HL-60 (cell line): ENCODE measurements around the gene PRPF18.
A peak's percentile ranks its signal among the peaks of the same experiment; 100 is the strongest.
"Not testable (repeated sequence)": the region's sequence is repeated elsewhere in the genome, so short reads cannot be mapped to it uniquely, and the experiment has no call there.

ENCODE experiments used
- DNase-seq, 2 experiments: peaks; one replicate each; pipeline ENCODE4 v3.0.0-alpha.2; 2010 to 2020; ENCODE audit warnings: low read depth in 1 of 2, low spot score in 1 of 2
- H3K27ac ChIP-seq: fragments of 250-450 bp; sonication (Bioruptor Pico); replicated peaks from 2 replicates; pipeline ENCODE4 v1.5.1; 2020; ENCODE audit warnings: mild to moderate bottlenecking, moderate library complexity
- H3K27me3 ChIP-seq: fragments of 250-450 bp; sonication (Bioruptor Pico); 2 replicates; pipeline ENCODE4 v1.5.1; 2021; ENCODE audit warnings: mild to moderate bottlenecking, moderate library complexity; ENCODE audit not compliant: insufficient read depth, poor library complexity, severe bottlenecking
- H3K4me3 ChIP-seq: replicated peaks from 2 replicates; pipeline ENCODE4 v1.5.1; 2011; ENCODE audit warnings: mild to moderate bottlenecking, control low read depth, low read length; ENCODE audit not compliant: insufficient read depth
- GABPA ChIP-seq: IDR thresholded peaks from 2 replicates; pipeline ENCODE4 v1.6.1; 2012; ENCODE audit warnings: low read depth
- POLR2AphosphoS5 ChIP-seq: IDR thresholded peaks from 2 replicates; pipeline ENCODE4 v1.6.1; 2012; ENCODE audit warnings: low read depth
- SPI1 ChIP-seq: IDR thresholded peaks from 2 replicates; pipeline ENCODE4 v1.6.1; 2012; ENCODE audit warnings: low read depth, mild to moderate bottlenecking, borderline replicate concordance
- long read RNA-seq: library from polyadenylated mRNA; unstranded; transcript quantifications from one replicate; pipeline ENCODE4 v2.0.0, GENCODE V29; 2020
- TF ChIP-seq, protein P1 (sequence below): IDR thresholded peaks from one replicate; pipeline ENCODE4 v1.5.1; 2011; ENCODE audit warnings: low read length, control low read depth, inconsistent platforms; ENCODE audit not compliant: insufficient read depth
- TF ChIP-seq, protein P2 (sequence below): IDR thresholded peaks from 2 replicates; pipeline ENCODE4 v1.6.1; 2012; ENCODE audit warnings: low read depth; ENCODE audit not compliant: insufficient replicate concordance

PRPF18 gene, protein sequence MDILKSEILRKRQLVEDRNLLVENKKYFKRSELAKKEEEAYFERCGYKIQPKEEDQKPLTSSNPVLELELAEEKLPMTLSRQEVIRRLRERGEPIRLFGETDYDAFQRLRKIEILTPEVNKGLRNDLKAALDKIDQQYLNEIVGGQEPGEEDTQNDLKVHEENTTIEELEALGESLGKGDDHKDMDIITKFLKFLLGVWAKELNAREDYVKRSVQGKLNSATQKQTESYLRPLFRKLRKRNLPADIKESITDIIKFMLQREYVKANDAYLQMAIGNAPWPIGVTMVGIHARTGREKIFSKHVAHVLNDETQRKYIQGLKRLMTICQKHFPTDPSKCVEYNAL
- long read RNA-seq, transcript PRPF18-202 (10 exons, 1,717 nt): major isoform, 133 of 169 reads
- long read RNA-seq, partial matches to known transcripts: 13 of 169 reads
- long read RNA-seq, other reads (novel, unspliced or antisense): 23 of 169 reads

DNA sequence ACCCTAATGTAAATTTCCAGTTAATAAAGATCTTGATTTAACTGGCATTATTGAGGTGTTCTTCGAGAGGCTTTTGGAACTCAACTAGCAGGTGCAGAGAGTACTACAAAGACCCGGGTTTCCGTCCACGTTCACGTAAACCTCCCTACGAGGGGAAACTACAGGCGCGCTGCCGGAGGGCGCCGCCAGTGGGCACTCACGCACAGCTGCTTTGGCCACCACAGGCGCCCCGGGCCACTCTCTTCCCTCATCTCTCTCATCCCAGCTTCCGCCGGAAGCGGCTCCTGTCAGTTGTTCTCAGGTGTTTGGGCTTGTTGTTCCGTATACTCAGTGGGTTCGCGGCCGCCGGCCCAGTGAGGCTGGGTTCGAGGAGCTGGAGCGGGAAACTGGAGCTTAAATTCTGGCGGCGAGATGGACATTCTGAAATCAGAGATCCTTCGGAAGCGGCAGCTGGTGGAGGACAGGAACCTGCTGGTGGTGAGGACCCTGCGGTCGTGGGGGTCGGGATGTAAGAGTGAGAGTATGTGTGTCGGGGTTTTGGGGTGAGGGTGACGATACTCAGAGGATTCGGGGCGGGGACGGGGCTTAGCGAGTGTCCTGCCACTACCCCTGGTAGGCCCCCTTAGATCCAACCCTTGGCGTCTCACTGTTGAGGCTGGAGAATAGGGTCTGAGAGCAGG lies at the start of gene PRPF18:
Gene PRPF18 (plus strand): TSS at position 290 of the 680 bp plus-strand sequence. CDS start 122 bp downstream, at position 412.
- TF ChIP-seq GABPA (peak; percentile 91), SPI1 (no peak), POLR2AphosphoS5 (peak; percentile 18; the same call in 1 of the 2 replicates)
- TF ChIP-seq, protein P1, sequence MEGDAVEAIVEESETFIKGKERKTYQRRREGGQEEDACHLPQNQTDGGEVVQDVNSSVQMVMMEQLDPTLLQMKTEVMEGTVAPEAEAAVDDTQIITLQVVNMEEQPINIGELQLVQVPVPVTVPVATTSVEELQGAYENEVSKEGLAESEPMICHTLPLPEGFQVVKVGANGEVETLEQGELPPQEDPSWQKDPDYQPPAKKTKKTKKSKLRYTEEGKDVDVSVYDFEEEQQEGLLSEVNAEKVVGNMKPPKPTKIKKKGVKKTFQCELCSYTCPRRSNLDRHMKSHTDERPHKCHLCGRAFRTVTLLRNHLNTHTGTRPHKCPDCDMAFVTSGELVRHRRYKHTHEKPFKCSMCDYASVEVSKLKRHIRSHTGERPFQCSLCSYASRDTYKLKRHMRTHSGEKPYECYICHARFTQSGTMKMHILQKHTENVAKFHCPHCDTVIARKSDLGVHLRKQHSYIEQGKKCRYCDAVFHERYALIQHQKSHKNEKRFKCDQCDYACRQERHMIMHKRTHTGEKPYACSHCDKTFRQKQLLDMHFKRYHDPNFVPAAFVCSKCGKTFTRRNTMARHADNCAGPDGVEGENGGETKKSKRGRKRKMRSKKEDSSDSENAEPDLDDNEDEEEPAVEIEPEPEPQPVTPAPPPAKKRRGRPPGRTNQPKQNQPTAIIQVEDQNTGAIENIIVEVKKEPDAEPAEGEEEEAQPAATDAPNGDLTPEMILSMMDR: peak; percentile 58
- TF ChIP-seq, protein P2, sequence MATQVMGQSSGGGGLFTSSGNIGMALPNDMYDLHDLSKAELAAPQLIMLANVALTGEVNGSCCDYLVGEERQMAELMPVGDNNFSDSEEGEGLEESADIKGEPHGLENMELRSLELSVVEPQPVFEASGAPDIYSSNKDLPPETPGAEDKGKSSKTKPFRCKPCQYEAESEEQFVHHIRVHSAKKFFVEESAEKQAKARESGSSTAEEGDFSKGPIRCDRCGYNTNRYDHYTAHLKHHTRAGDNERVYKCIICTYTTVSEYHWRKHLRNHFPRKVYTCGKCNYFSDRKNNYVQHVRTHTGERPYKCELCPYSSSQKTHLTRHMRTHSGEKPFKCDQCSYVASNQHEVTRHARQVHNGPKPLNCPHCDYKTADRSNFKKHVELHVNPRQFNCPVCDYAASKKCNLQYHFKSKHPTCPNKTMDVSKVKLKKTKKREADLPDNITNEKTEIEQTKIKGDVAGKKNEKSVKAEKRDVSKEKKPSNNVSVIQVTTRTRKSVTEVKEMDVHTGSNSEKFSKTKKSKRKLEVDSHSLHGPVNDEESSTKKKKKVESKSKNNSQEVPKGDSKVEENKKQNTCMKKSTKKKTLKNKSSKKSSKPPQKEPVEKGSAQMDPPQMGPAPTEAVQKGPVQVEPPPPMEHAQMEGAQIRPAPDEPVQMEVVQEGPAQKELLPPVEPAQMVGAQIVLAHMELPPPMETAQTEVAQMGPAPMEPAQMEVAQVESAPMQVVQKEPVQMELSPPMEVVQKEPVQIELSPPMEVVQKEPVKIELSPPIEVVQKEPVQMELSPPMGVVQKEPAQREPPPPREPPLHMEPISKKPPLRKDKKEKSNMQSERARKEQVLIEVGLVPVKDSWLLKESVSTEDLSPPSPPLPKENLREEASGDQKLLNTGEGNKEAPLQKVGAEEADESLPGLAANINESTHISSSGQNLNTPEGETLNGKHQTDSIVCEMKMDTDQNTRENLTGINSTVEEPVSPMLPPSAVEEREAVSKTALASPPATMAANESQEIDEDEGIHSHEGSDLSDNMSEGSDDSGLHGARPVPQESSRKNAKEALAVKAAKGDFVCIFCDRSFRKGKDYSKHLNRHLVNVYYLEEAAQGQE: no peak
- peak within 1 kb of the TSS; percentile 69 for H3K27ac ChIP-seq
- no peaks in the 10 kb centered on the region for H3K27me3 ChIP-seq
- peak within 1 kb of the TSS; percentile 81 for H3K4me3 ChIP-seq
- DNase-seq: peak; percentile 64 to 84

DNA sequence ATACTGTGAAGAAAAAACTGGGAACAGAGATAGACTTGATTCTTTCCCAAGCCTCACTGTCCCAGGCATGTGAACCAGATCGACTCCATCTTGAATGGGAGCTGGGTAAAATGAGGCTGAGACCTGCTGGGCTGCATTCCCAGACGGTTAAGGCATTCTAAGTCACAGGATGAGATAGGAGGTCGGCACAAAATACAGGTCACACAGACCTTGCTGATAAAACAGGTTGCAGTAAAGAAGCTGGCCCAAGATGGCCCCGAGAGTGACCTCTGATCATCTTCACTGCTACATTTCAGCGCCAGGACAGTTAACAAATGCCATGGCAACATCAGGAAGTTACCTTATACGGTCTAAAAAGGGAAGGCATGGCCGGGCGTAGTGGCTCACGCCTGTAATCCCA lies 48.8 kb upstream of the PRPF18 start:
- not testable (repeated sequence) for H3K4me3 ChIP-seq, H3K27me3 ChIP-seq, H3K27ac ChIP-seq, DNase-seq

DNA sequence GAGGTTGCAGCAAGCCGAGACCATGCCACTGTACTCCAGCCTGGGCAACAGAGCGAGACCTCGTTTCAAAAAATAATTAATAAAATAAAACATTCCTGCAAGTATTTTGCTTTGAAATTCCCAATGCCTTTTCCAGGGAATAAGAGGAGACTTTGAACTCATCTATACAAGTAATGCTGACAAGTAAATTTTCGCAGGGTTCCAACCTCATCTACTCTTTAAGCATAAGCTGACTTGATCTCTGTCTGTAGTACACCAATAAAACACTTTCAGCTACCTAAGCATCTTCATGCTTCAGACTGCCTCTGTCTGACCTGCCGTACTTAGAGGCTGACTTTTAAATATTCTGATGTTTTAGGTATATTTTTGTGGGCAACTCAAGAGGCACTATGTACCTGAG lies 44.2 kb upstream of the PRPF18 start:
- no peak for DNase-seq
- no peak overlapping the region for H3K4me3 ChIP-seq
- no peak overlapping the region for H3K27ac ChIP-seq
- TF ChIP-seq GABPA: no peak
- TF ChIP-seq, protein P1: no peak
- TF ChIP-seq SPI1: no peak
- TF ChIP-seq POLR2AphosphoS5: no peak
- TF ChIP-seq, protein P2: no peak
- no peaks in the 10 kb centered on the region for H3K27me3 ChIP-seq

DNA sequence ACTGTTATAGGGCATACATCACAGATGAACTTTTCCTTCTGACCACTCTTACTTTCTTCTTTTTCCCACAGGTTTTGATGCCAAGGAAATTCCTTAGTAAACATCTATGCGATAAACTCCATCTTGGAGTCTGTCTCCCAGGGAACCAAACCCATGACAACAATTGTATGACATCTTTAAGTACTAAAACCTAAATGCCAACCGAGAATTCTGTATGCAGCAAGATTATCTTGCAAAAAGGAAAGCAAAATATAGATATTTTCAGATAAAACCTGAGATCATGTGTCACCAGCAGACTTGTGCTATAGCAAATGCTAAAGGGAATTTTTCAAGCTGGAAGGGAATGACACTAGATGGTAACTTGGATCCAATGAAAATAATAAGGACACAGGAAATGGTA lies 36.0 kb upstream of the PRPF18 start:
- TF ChIP-seq, protein P2: no peak
- TF ChIP-seq, protein P1: no peak
- TF ChIP-seq GABPA (no peak), SPI1 (no peak), POLR2AphosphoS5 (no peak)
- DNase-seq: no peak
- no peak overlapping the region for H3K27ac ChIP-seq
- no peaks in the 10 kb centered on the region for H3K27me3 ChIP-seq
- H3K4me3 ChIP-seq: no peak overlapping the region
